GM21360 (cell line): Measurements from ENCODE around the gene MARK2.

ENCODE experiments used
- ATAC-seq: cut with Tn5 transposase; IDR thresholded peaks from one replicate; pipeline ENCODE4 v1.9.1; 2021; ENCODE audit warnings: mild to moderate bottlenecking, moderate library complexity; ENCODE audit not compliant: unreplicated experiment

MARK2 gene

GRCh38 chr11:63879598-63880402 is 40.9 kb downstream of the MARK2 start:
- no peak for ATAC-seq

GRCh38 chr11:63880403-63880790 is 41.5 kb downstream of the MARK2 start:
- no peak for ATAC-seq

GRCh38 chr11:63882555-63883242 is 43.8 kb downstream of the MARK2 start:
- ATAC-seq, result no peak

DNA sequence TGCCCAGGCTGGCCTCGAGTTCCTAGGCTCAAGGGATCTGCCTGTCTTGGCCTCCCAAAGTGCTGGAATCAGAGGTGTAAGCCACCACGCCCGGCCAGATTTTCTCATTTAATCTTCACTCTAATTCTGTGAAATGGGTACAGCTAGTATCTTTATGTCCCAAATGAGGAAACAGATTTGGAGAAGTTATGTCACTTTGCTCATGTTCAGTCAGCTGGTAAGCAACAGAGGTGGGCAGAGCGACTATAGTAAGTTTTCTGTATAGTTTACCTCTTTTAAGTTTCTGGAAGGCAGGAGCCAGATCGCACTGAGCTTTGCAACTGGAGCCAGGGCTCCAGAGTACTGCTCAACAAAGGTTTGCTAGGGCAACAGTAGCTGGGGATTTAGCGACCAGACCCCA is 44.9 kb downstream of the MARK2 start:
- no peak for ATAC-seq

DNA sequence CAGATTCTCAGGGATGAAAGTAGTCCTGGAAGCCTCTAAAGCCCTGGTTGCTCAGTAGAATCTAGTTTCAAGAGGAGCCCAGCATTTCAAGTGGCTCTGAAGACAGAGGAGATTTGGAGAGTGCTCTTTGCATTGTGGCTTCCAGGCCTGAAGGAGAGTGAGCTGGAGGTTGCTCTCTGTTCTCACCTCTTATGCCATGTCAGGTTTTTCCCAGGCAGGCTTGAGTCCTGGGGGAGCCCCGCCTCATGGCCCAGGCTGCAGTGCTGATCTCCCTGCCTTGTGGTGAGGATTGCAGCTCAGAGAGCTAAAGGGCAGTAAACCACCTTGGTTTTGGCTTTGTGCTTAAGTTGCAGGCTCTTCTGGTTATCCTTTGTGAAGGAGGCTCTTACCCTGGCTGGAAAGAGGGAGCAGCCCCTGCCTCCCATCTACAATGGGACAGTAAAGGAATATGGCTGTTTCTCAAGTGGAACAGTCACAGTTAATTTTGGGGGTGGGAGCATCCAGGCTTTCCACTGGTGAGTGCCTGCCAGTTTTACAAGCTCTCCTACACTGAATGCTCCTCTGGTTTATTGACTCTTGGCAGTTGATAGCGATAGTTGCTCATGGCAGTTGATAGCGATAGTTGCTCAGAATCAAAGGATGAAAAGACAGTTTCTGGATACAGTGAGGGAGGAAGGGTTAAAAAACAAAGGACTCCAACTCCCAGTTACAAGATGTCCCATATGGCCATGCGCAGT is 45.5 kb downstream of the MARK2 start:
- ATAC-seq, result no peak

DNA sequence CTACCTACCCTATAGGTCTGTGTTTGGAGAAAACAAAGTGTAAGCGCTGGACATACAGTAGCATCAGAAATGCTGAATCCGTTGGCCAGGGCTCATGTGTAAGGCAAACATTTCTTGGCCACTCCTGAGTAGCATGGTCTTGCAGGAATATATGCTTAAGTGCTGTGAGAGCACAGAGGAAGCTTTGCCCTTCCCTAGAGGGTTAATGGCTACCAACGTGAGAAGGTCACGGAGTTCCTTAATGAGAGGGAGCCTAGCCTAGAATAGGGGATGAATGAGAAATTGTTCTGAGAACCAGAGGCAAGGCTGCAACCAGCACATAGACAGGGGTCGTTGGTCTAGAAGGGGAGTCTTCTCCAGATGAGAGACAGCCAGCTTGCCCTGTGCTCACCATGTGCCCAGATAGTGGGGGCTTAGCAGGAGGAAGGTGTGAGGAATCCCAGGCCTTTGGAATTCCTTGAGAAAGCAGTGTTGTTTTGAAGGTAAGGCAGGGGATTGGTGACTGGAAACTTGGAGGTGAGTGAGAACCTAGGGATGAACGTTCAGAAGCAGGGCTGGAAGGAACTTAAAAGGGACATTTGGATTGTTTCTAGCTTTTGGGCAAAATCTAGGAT is 48.6 kb downstream of the MARK2 start:
- ATAC-seq, result no peak

GRCh38 chr11:63888170-63889086 is 49.5 kb downstream of the MARK2 start:
- ATAC-seq, result no peak

DNA sequence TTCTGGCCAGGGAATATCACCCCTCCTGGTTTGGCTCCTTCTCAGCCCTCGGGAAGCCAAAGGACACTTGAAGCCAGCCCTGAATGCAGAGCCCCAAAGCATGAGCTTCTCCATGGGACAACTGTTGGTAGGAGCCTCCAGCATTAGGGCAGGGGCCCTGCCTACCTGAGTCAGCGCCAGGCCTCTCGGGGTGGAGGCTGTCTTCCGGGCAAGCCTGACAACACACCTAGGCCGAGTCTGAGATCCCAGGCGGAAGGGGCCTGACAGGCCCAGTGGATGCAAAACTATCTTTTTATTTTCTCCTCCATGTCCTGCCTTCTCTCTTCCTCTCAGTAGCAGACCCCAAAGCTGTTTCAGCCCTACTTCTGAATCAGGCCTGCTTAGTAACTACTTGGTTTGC is 50.4 kb downstream of the MARK2 start:
- no peak for ATAC-seq

DNA sequence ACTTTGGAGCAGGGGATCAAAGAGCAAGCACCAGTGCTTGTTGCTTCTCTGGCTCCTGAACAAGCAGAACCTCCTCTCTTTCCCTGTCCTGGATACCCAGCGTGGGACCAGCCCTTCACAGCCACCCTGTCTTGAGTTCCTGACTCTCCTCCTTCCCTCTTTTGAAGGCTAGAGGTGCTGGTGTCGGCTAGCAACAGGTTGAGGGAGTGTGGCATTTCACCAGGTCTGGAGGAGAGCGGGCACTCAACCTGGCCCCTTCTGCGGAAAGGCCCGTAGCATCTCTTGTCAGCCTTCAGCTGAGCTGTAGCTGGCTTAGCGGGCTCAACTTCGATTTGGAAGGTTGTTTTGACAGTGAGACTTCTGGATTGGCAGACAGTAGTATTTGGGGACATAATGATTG is 51.5 kb downstream of the MARK2 start:
- no peak for ATAC-seq

GRCh38 chr11:63892228-63892627 is 53.3 kb downstream of the MARK2 start:
- no peak for ATAC-seq

DNA sequence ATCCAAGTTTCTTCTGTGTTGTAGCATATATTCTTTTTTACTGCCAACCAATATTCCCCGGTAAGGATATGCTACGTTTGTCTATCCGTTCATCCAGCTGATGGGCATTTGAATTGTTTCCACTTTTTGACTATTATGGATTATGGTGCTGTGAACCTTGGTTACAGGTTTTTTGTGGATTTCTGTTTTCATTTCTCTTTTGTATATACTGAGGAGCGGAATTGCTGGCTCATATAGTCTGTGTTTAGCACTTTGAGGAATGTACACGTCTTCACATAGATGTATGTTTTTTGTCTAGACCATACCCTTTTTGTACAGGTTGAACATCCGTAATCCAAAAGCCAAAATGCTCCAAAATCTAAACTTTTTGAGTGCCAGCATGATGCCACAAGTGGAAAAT is 54.4 kb downstream of the MARK2 start:
- no peak for ATAC-seq

GRCh38 chr11:63896071-63896470 is 57.2 kb downstream of the MARK2 start:
- ATAC-seq, result no peak

GRCh38 chr11:63897459-63898146 is 58.7 kb downstream of the MARK2 start:
- ATAC-seq, result no peak

GRCh38 chr11:63901660-63902059 is 62.8 kb downstream of the MARK2 start:
- no peak for ATAC-seq

DNA sequence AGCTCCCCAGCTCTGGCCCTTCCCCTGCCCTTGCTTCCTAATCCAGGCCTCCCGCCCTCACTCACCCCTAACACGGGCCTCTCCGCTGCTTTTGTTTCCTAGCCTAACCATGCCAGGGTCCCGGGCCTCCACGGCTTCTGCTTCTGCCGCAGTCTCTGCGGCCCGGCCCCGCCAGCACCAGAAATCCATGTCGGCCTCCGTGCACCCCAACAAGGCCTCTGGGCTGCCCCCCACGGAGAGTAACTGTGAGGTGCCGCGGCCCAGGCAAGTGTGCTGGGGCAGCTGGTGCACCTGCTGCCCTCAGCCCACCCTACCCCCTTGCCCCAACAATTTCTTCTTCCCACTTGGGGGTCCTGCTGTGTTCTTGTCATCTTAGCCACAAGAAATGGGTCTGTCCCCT is 65.0 kb downstream of the MARK2 start:
- ATAC-seq, result no peak

- no peak for ATAC-seq
Observed at GRCh38 chr11:63904743-63905142, 65.8 kb downstream of the MARK2 start.

- no peak for ATAC-seq
Observed at GRCh38 chr11:63905179-63905578, 66.3 kb downstream of the MARK2 start.

- ATAC-seq, result no peak
Observed at GRCh38 chr11:63906087-63906486, 67.2 kb downstream of the MARK2 start.

DNA sequence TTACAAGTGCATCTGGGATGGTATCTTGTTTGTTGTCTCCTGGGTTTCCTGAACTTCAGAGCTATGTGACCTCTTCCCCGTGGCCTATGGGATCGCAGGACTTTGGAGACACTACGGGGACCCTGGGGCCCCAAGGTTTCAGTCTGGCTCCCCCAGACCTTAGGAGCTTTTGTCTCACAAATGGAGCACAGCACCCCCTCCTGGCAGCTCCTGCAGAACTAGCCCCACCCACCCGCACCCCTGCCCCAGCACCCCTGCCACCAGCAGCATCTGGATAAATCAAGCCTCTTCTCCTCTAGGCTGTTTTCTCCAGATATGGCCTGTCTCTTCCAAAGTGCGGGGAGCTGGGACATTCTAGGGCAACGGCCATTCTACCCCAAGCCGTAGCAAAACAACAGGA is 67.7 kb downstream of the MARK2 start:
- no peak for ATAC-seq

- ATAC-seq, result no peak
Observed at GRCh38 chr11:63907063-63907462, 68.2 kb downstream of the MARK2 start.
